ENCODE measurements around the gene PREB. TPM values are rescaled to one million over a fixed set of nuclear protein-coding genes. Genes with fewer than 3 reads are reported as not detected.

PREB gene
- total RNA-seq, 4 donors from 2014 or later, result 117 to 197 (median 154) TPM

DNA sequence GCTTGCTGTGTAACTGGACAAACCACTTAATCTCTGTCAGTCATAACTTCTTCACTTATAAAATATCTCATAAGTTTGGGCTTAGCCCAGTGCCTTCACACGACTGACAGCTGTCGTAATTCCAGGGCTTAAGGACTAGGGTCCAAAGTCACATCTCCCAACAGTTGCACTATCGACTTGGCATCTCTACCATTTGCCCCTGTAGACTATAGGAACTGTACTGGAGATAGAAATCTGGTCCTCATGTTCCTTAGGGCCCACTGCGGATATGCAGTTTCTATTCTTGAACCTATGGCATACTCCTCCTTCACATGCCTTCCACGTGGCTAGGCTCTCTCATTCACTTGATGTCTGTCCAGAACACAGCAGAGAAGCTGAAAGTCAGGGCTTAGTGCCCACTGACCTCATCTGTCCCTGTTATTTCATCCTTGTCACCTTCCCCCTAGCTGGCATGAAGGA, 8.2 kb downstream of the PREB start:
- intact Hi-C loops (cut with DNase I; ENCODE audit: low total_unique reads), result no loop called here
- Histone ChIP-seq H3K4me3 (no peak overlapping the region), H3K36me3 (peaks cover 0 to 9% of the 10 kb centered on the region in 2 donors), H3K27me3 (no peaks in the 10 kb centered on the region), H3K9me3 (no peaks in the 10 kb centered on the region), H3K27ac (peak overlapping the region; percentile 83 to 93 (median 86)), H3K4me1 (peaks cover 15 to 27% of the 10 kb centered on the region in 2 donors)
- ATAC-seq (peak; percentile 75 to 96), DNase-seq (peak; percentile 82 to 84)
- in situ Hi-C loops (cut with MboI; ENCODE audit: low sequenced_read_pairs in 4 of 4), result no loop called here
- TF ChIP-seq, protein P1, sequence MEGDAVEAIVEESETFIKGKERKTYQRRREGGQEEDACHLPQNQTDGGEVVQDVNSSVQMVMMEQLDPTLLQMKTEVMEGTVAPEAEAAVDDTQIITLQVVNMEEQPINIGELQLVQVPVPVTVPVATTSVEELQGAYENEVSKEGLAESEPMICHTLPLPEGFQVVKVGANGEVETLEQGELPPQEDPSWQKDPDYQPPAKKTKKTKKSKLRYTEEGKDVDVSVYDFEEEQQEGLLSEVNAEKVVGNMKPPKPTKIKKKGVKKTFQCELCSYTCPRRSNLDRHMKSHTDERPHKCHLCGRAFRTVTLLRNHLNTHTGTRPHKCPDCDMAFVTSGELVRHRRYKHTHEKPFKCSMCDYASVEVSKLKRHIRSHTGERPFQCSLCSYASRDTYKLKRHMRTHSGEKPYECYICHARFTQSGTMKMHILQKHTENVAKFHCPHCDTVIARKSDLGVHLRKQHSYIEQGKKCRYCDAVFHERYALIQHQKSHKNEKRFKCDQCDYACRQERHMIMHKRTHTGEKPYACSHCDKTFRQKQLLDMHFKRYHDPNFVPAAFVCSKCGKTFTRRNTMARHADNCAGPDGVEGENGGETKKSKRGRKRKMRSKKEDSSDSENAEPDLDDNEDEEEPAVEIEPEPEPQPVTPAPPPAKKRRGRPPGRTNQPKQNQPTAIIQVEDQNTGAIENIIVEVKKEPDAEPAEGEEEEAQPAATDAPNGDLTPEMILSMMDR (IDR thresholded peaks at IDR 0.05 in 4 of 5, conservative IDR thresholded peaks at IDR 0.05 in 1 of 5), result no peak
- peak in 1 of 2 donors; percentile 55 for TF ChIP-seq POLR2A (IDR thresholded peaks at IDR 0.05)

DNA sequence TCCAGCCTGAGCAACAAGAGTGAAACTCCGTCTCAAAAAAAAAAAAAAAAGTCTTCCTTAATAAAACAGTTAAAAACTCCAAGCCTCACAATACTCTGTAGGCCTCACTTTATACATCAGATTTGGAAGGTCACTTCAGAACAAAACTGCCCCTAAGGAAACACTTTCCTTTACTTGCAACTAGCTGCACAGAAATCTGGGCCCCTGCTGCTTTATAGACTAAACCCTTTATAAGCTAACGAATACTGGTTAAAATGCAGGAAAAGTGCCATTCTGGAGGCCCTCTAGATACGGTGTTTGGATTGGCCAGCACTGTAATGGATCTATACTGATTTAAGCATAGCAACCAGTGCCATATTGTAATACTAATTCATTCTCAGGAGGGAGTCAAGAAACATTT, 9.3 kb downstream of the PREB start:
- Histone ChIP-seq H3K36me3 (no peaks in the 10 kb centered on the region), H3K4me3 (no peak overlapping the region), H3K4me1 (peaks cover 15 to 27% of the 10 kb centered on the region in 2 donors), H3K9me3 (no peaks in the 10 kb centered on the region), H3K27ac (peak overlapping the region; percentile 83 to 93 (median 86)), H3K27me3 (no peaks in the 10 kb centered on the region)
- DNase-seq, result no peak
- intact Hi-C loops (cut with DNase I; ENCODE audit: low total_unique reads) (no loop called here), in situ Hi-C loops (cut with MboI; ENCODE audit: low sequenced_read_pairs in 4 of 4) (no loop called here)
- no peak for TF ChIP-seq POLR2A (IDR thresholded peaks at IDR 0.05)
- TF ChIP-seq, protein P1 (IDR thresholded peaks at IDR 0.05 in 4 of 5, conservative IDR thresholded peaks at IDR 0.05 in 1 of 5), result no peak
- no peak for ATAC-seq

DNA sequence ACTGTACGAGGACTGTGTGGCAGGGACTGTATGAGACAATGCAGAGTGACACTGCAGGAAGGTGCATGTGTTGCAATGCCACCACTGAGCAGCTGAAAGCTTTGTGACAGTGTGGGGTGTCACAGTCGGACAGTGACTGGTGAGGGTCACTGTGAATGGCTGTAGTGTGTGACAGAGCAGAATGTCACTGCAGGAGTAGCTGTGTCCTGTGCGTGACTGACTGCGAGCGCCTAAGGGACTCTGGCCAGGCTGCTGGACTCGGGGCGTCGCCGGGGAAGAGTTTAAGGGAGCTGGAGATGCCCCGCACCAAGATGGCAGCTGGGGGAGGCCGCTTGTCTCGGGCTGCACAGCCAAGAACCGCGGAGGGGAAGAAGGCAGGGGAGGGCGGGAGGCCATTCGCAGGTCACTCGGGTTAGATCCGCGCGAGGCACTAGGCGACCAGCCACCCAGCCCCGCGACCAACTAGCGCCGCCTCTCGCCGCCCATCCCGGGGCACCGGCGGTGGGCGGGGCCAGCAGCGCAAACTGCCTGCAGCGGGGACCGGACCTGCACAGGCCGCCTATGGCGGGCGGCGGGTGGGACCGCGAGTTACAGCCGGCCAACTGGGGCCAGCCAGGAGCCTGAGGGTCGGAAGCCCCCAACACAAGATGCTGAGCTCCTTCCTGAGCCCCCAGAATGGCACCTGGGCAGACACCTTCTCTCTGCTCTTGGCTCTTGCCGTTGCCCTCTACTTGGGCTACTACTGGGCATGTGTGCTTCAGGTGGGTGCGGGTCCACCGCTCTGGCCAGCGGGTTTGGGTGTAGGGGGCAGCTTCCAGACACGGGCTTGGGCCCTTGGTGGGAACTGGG, 10.9 kb downstream of the PREB start, which contains the start of gene ABHD1:
ABHD1 (plus strand) TSS at position 514 of the 849 bp plus-strand sequence; CDS start at position 648, 134 bp downstream.
- Histone ChIP-seq H3K27ac (peak within 1 kb of the TSS; percentile 83 to 93 (median 86)), H3K27me3 (no peaks in the 10 kb centered on the region), H3K4me3 (peak within 1 kb of the TSS; percentile 65 to 80 (median 70)), H3K9me3 (no peaks in the 10 kb centered on the region), H3K4me1 (peaks cover 16 to 27% of the 10 kb centered on the region in 2 donors), H3K36me3 (no peaks in the 10 kb centered on the region)
- DNase-seq (peak; percentile 57 to 76), ATAC-seq (peak; percentile 57 to 83)
- intact Hi-C loops (cut with DNase I; ENCODE audit: low total_unique reads) (loop anchor here (5.0 kb wide), 1 partner anchor 159 kb away; the partner anchor contains the start of gene TRIM54), in situ Hi-C loops (cut with MboI; ENCODE audit: low sequenced_read_pairs in 4 of 4) (no loop called here)
- TF ChIP-seq, protein P1 (IDR thresholded peaks at IDR 0.05 in 4 of 5, conservative IDR thresholded peaks at IDR 0.05 in 1 of 5), result no peak
- peak; percentile 56 to 71 for TF ChIP-seq POLR2A (IDR thresholded peaks at IDR 0.05)

DNA sequence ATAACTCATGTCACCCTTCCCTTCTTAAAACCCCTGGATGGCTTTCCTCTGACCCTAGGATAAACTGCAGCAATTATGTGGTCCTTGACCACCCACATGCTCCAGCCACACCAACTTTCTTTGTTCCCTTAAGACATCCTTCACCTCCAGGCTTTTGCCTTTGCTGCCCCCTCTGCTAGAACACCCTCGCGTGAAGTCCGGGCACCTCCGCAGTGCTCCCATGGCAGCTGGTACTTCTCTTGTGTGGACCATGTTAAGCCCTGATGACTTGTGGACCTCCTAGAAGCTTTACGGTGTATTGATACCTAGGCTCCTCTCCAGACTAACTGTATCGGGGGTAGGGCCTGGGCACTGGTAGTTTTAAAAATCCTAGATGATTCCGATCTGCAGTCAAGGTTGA, 11.6 kb downstream of the PREB start:
- peaks cover 21 to 30% of the 10 kb centered on the region in 2 donors for H3K4me1 ChIP-seq
- H3K9me3 ChIP-seq, result no peaks in the 10 kb centered on the region
- DNase-seq (no peak), ATAC-seq (no peak)
- peaks cover 0 to 5% (median 0%) of the 10 kb centered on the region in 3 donors for H3K27me3 ChIP-seq
- H3K36me3 ChIP-seq, result no peaks in the 10 kb centered on the region
- in situ Hi-C loops (cut with MboI; ENCODE audit: low sequenced_read_pairs in 4 of 4) (no loop called here), intact Hi-C loops (cut with DNase I; ENCODE audit: low total_unique reads) (loop anchor here (5.0 kb wide), 1 partner anchor 160 kb away; the partner anchor contains the start of gene TRIM54)
- H3K27ac ChIP-seq, result peak overlapping the region; percentile 83 to 93 (median 86)
- H3K4me3 ChIP-seq, result peak overlapping the region in 3 of 4 donors; percentile 65 to 80 (median 74)
- TF ChIP-seq POLR2A (IDR thresholded peaks at IDR 0.05), result no peak
- TF ChIP-seq, protein P1 (IDR thresholded peaks at IDR 0.05 in 4 of 5, conservative IDR thresholded peaks at IDR 0.05 in 1 of 5), result no peak
